LNCaP clone FGC (cell line): ENCODE data around the gene CDKL4.

ENCODE experiments used
- DNase-seq: peaks from one replicate; pipeline ENCODE4 v3.0.0-alpha.2; 2011; ENCODE audit warnings: low read depth
- H3K4me3 ChIP-seq: 2 replicates; pipeline ENCODE4 v1.5.1; 2011; ENCODE audit warnings: mild to moderate bottlenecking, low read depth, low read length, control low read depth
- CTCF ChIP-seq: IDR thresholded peaks from 2 replicates; pipeline ENCODE4 v1.5.1; 2012; ENCODE audit warnings: mild to moderate bottlenecking; ENCODE audit not compliant: control insufficient read depth, insufficient read depth; ENCODE audit errors: extremely low read depth

The CDKL4 gene

GRCh38 chr2:39266916-39267434, 23.2 kb upstream of the CDKL4 start:
- peak; percentile 62 for DNase-seq
- H3K4me3 ChIP-seq, result no peak overlapping the region
- TF ChIP-seq CTCF, result no peak

- no peak for TF ChIP-seq CTCF
- H3K4me3 ChIP-seq, result no peak overlapping the region
- no peak for DNase-seq
Measured at GRCh38 chr2:39266139-39266805, 22.5 kb upstream of the CDKL4 start.

- no peak overlapping the region for H3K4me3 ChIP-seq
Measured at GRCh38 chr2:39265315-39265714, 21.5 kb upstream of the CDKL4 start.

GRCh38 chr2:39264733-39265132, 21.0 kb upstream of the CDKL4 start:
- H3K4me3 ChIP-seq, result no peak overlapping the region
- TF ChIP-seq CTCF, result no peak
- no peak for DNase-seq

More at GRCh38 chr2:39265315-39265714, 21.5 kb upstream of the CDKL4 start:
- DNase-seq, result no peak
- TF ChIP-seq CTCF, result no peak

- TF ChIP-seq CTCF, result no peak
- no peak overlapping the region for H3K4me3 ChIP-seq
- no peak for DNase-seq
Measured at GRCh38 chr2:39260087-39260486, 16.3 kb upstream of the CDKL4 start.

- no peak overlapping the region for H3K4me3 ChIP-seq
- DNase-seq, result no peak
- no peak for TF ChIP-seq CTCF
Measured at GRCh38 chr2:39256040-39256439, 12.3 kb upstream of the CDKL4 start.

GRCh38 chr2:39252888-39253518, 9.2 kb upstream of the CDKL4 start:
- DNase-seq, result no peak
- TF ChIP-seq CTCF, result no peak

More at GRCh38 chr2:39252888-39253518, 9.2 kb upstream of the CDKL4 start:
- no peak overlapping the region for H3K4me3 ChIP-seq
